Endothelial cell of umbilical vein (primary cell): ENCODE measurements around the gene TPMT.
"Not testable (repeated sequence)": the region's sequence is repeated elsewhere in the genome, so short reads cannot be mapped to it uniquely, and the experiment has no call there.

Experiments used
- EZH2 ChIP-seq: IDR thresholded peaks from 2 replicates; pipeline ENCODE4 v1.6.1; 2012; ENCODE audit warnings: borderline replicate concordance, low read depth, mild to moderate bottlenecking, moderate library complexity, low read length, inconsistent platforms; ENCODE audit not compliant: severe bottlenecking
- FOS ChIP-seq: IDR thresholded peaks from 2 replicates; pipeline ENCODE4 v1.6.1; 2011; ENCODE audit warnings: mild to moderate bottlenecking, low read length, moderate library complexity, borderline replicate concordance; ENCODE audit not compliant: insufficient read depth
- JUN ChIP-seq: IDR thresholded peaks from 2 replicates; pipeline ENCODE4 v1.6.1; 2011; ENCODE audit warnings: borderline replicate concordance, low read depth; ENCODE audit not compliant: insufficient read length, insufficient read depth
- MYC ChIP-seq: IDR thresholded peaks from one replicate; pipeline ENCODE4 v1.6.1; 2011; ENCODE audit warnings: mild to moderate bottlenecking, low read depth, low read length
- POLR2A ChIP-seq: IDR thresholded peaks from 2 replicates; pipeline ENCODE4 v1.6.1; 2012; ENCODE audit warnings: low read depth, mild to moderate bottlenecking, control low read depth, low read length
- POLR2AphosphoS5 ChIP-seq: IDR thresholded peaks from 2 replicates; pipeline ENCODE4 v1.6.1; 2012; ENCODE audit warnings: low read depth, mild to moderate bottlenecking, control low read depth, low read length, moderate library complexity; ENCODE audit not compliant: insufficient read depth
- TF ChIP-seq, protein P1 (sequence below), 2 donors: IDR thresholded peaks; 1 replicate in 1 of 2; 2 replicates in 1 of 2; pipeline ENCODE4 v1.5.1; 2011; ENCODE audit warnings: low read length in 2 of 2, mild to moderate bottlenecking in 2 of 2, moderate library complexity in 2 of 2, control low read depth in 1 of 2, inconsistent platforms in 1 of 2, low read depth in 1 of 2; ENCODE audit not compliant: insufficient read depth in 1 of 2; ENCODE audit errors: extremely low read depth in 1 of 2
- TF ChIP-seq, protein P2 (sequence below): IDR thresholded peaks from 2 replicates; pipeline ENCODE4 v1.6.1; 2011; ENCODE audit not compliant: insufficient read depth, insufficient read length

DNA sequence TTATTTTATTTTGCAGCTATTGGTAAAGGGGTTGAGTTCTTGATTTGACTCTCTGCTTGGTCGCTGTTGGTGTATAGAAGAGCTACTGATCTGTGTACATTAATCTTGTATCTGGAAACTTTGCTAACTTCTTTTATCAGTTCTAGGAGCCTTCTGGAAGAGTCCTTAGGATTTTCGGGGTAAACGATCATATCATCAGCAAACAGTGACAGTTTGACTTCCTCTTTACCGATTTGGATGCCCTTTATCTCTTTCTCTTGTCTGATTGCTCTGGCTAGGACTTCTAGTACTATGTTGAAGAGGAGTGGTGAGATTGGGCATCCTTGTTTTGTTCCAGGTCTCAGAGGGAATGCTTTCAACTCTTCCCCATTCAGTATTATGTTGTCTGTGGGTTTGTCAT, 21.3 kb upstream of the TPMT start:
- TF ChIP-seq, protein P1, sequence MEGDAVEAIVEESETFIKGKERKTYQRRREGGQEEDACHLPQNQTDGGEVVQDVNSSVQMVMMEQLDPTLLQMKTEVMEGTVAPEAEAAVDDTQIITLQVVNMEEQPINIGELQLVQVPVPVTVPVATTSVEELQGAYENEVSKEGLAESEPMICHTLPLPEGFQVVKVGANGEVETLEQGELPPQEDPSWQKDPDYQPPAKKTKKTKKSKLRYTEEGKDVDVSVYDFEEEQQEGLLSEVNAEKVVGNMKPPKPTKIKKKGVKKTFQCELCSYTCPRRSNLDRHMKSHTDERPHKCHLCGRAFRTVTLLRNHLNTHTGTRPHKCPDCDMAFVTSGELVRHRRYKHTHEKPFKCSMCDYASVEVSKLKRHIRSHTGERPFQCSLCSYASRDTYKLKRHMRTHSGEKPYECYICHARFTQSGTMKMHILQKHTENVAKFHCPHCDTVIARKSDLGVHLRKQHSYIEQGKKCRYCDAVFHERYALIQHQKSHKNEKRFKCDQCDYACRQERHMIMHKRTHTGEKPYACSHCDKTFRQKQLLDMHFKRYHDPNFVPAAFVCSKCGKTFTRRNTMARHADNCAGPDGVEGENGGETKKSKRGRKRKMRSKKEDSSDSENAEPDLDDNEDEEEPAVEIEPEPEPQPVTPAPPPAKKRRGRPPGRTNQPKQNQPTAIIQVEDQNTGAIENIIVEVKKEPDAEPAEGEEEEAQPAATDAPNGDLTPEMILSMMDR (IDR thresholded peaks at IDR 0.05; ENCODE audit: extremely low read depth in 1 of 2, insufficient read depth in 1 of 2, low read depth in 1 of 2, low read length in 2 of 2): not testable (repeated sequence)
- TF ChIP-seq POLR2A, JUN, POLR2AphosphoS5, EZH2, MYC, FOS: not testable (repeated sequence)
- TF ChIP-seq, protein P2, sequence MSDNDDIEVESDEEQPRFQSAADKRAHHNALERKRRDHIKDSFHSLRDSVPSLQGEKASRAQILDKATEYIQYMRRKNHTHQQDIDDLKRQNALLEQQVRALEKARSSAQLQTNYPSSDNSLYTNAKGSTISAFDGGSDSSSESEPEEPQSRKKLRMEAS: not testable (repeated sequence)
